GM06990 (cell line): ENCODE results near the gene NTF3.

Source experiments
- DNase-seq: peaks from one replicate; pipeline ENCODE4 v3.0.0-alpha.2; 2011; ENCODE audit not compliant: insufficient read length; ENCODE audit errors: extremely low read depth
- H3K27me3 ChIP-seq: replicated peaks from 2 replicates; pipeline ENCODE4 v1.6.0; 2011; ENCODE audit warnings: low read length; ENCODE audit not compliant: control insufficient read depth, insufficient read depth
- H3K36me3 ChIP-seq: 2 replicates; pipeline ENCODE4 v1.5.1; 2011; ENCODE audit warnings: low read length; ENCODE audit not compliant: control insufficient read depth, insufficient read depth
- H3K4me3 ChIP-seq: replicated peaks from 2 replicates; pipeline ENCODE4 v1.5.1; 2011; ENCODE audit warnings: low read depth, mild to moderate bottlenecking, control low read depth, low read length
- TF ChIP-seq, protein P1 (sequence below): IDR thresholded peaks from 2 replicates; pipeline ENCODE4 v1.5.1; 2011; ENCODE audit warnings: low read length, control low read depth, mild to moderate bottlenecking, inconsistent platforms; ENCODE audit not compliant: insufficient read depth, poor library complexity, severe bottlenecking

NTF3 gene

DNA sequence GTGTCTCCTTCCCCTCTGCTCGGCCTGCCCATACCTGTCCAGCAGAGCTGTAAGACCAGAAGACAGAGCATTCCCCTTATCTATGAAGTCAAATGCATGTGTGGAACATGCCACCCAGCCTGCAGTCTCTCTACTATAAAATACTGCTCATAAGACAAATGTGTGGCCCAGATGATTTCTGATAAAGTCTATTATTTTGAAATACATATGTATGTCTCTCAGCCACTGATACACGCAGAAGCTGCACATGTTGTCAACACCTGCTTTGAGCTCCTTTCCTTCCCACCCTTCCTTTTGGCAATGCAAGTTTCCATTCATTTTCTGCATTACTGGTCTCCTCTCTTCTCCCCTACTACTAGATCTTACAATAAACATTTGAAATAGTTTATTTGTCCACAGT is 38.8 kb downstream of the NTF3 start:
- peaks cover 4% of the 10 kb centered on the region for H3K27me3 ChIP-seq
- H3K36me3 ChIP-seq = no peaks in the 10 kb centered on the region
- H3K4me3 ChIP-seq = no peak overlapping the region
- no peak for DNase-seq
- TF ChIP-seq, protein P1, sequence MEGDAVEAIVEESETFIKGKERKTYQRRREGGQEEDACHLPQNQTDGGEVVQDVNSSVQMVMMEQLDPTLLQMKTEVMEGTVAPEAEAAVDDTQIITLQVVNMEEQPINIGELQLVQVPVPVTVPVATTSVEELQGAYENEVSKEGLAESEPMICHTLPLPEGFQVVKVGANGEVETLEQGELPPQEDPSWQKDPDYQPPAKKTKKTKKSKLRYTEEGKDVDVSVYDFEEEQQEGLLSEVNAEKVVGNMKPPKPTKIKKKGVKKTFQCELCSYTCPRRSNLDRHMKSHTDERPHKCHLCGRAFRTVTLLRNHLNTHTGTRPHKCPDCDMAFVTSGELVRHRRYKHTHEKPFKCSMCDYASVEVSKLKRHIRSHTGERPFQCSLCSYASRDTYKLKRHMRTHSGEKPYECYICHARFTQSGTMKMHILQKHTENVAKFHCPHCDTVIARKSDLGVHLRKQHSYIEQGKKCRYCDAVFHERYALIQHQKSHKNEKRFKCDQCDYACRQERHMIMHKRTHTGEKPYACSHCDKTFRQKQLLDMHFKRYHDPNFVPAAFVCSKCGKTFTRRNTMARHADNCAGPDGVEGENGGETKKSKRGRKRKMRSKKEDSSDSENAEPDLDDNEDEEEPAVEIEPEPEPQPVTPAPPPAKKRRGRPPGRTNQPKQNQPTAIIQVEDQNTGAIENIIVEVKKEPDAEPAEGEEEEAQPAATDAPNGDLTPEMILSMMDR = no peak

- Histone ChIP-seq H3K36me3 (no peaks in the 10 kb centered on the region), H3K4me3 (no peak overlapping the region), H3K27me3 (peaks cover 4% of the 10 kb centered on the region)
- no peak for DNase-seq
- TF ChIP-seq, protein P1 = no peak
Observed at GRCh38 chr12:5473076-5473782, 41.3 kb downstream of the NTF3 start.

DNA sequence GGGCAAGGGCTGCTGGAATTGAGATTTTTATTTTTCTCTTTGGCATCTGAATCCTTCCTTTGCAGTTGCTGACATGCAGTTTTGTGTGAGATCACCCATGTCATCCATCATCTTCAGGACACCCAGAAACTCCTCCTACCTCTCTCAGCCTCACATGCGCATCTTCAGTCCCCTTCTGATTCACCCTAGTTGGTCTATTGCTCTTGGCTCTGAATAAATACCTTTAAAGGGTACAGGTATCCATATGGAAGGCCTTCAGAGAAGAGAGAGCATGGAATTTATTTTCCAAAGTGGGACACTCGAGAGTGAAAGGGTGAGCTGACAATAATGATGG is 41.8 kb downstream of the NTF3 start:
- DNase-seq = no peak
- Histone ChIP-seq H3K4me3 (no peak overlapping the region), H3K36me3 (no peaks in the 10 kb centered on the region), H3K27me3 (peaks cover 4% of the 10 kb centered on the region)
- TF ChIP-seq, protein P1 = no peak

- no peak overlapping the region for H3K4me3 ChIP-seq
- H3K27me3 ChIP-seq = peaks cover 3% of the 10 kb centered on the region
- H3K36me3 ChIP-seq = no peaks in the 10 kb centered on the region
- no peak for DNase-seq
- TF ChIP-seq, protein P1 = no peak
Observed at GRCh38 chr12:5476356-5476755, 44.4 kb downstream of the NTF3 start.

DNA sequence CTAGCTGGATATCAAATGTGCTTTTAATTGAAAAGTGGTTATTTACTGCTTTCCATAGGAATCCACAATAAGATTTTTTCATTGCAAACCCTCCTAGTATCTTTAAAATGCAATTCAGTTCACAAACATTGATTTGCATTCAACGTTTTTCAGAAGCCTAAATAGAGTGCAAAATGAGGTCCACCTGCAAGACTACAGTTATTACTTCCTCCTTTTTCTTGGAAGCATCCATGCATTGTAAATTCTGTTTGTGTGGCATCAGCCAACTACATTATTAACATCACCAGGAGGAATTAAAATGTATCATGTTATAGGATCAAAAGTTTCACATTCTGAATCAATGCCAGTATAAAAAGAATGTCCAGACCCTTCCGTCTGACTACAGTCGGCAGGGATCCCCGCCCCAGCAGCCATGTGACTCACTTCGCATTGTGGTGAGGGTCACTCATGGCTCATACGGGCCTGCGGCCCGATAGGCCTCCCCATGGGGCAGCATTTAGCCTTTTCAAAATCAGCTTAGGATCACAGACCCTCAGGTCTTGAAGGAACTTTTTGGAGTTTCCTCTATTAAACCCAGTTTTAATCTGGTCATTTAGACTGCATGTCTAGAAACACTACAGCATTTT is 46.3 kb downstream of the NTF3 start:
- Histone ChIP-seq H3K4me3 (no peak overlapping the region), H3K36me3 (no peaks in the 10 kb centered on the region), H3K27me3 (peaks cover 1% of the 10 kb centered on the region)
- no peak for DNase-seq
- TF ChIP-seq, protein P1 = no peak

DNA sequence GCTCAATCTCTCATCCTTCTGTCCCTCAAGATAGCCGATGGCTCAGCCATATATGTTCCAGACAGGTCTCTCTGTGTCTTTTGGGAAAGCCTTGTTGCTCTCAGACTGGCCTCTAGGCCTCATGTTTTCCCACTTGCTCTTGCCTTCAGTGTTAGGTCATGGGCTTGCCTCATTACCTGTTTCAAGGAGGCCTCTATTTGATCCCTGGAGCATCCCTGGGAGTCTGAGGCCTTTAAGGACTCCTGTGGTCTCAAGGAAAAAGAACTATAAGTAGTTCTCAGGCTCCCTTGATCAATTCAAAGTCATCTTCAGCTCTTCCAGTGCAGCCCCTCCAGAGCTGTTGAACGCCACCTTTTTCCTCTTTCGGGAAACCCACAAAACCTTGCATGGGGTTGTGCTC is 47.9 kb downstream of the NTF3 start:
- Histone ChIP-seq H3K36me3 (no peaks in the 10 kb centered on the region), H3K4me3 (no peak overlapping the region), H3K27me3 (no peaks in the 10 kb centered on the region)
- no peak for DNase-seq
- TF ChIP-seq, protein P1 = no peak
